HepG2 (cell line): ENCODE measurements around the gene FEM1B. TPM values are rescaled to one million over a fixed set of nuclear protein-coding genes. Genes with fewer than 3 reads are reported as not detected.

Experiments used
- ADNP ChIP-seq: sonication (generic); formaldehyde crosslinking; IDR thresholded peaks from 2 replicates; pipeline ENCODE4 v1.4.0; 2020; ENCODE audit warnings: missing genetic modification reagents
- AGO1 ChIP-seq: fragments of 200-400 bp; formaldehyde crosslinking; IDR thresholded peaks from 2 replicates; pipeline ENCODE4 v1.6.1; 2017; ENCODE audit warnings: mild to moderate bottlenecking, low read depth, low read length, moderate library complexity; ENCODE audit not compliant: poor library complexity, severe bottlenecking
- ATRX ChIP-seq: sonication (generic); formaldehyde crosslinking; IDR thresholded peaks from 2 replicates; pipeline ENCODE4 v1.4.0; 2020; ENCODE audit warnings: missing genetic modification reagents, borderline replicate concordance
- BRCA1 ChIP-seq: sonication (generic); formaldehyde crosslinking; IDR thresholded peaks from 2 replicates; pipeline ENCODE4 v1.4.0; 2020; ENCODE audit warnings: missing genetic modification reagents
- ETS1 ChIP-seq: sonication (generic); formaldehyde crosslinking; IDR thresholded peaks from 2 replicates; pipeline ENCODE4 v1.4.0; 2020; ENCODE audit warnings: missing genetic modification reagents
- FOXM1 ChIP-seq: sonication (generic); formaldehyde crosslinking; IDR thresholded peaks from 2 replicates; pipeline ENCODE4 v1.5.0; 2020; ENCODE audit warnings: missing genetic modification reagents
- HDAC6 ChIP-seq: fragments of 200-600 bp; sonication (generic); IDR thresholded peaks from 2 replicates; pipeline ENCODE4 v1.7.0; 2017; ENCODE audit warnings: mild to moderate bottlenecking, antibody characterized with exemption, low read length, low read depth
- HMG20B ChIP-seq: conservative IDR thresholded peaks from 2 replicates; pipeline ENCODE4 v1.6.1; 2016; ENCODE audit warnings: missing genetic modification reagents, missing compliant biosample characterization
- HMGXB3 ChIP-seq: sonication (generic); formaldehyde crosslinking; IDR thresholded peaks from 2 replicates; pipeline ENCODE4 v1.4.0; 2020; ENCODE audit warnings: missing genetic modification reagents, borderline replicate concordance
- HNRNPLL ChIP-seq: fragments of 200-400 bp; formaldehyde crosslinking; IDR thresholded peaks from 2 replicates; pipeline ENCODE4 v1.6.1; 2017; ENCODE audit warnings: mild to moderate bottlenecking, low read depth, low read length; ENCODE audit not compliant: poor library complexity, severe bottlenecking
- KDM4B ChIP-seq: sonication (generic); formaldehyde crosslinking; IDR thresholded peaks from 2 replicates; pipeline ENCODE4 v1.4.0; 2020; ENCODE audit warnings: missing genetic modification reagents
- MAFF ChIP-seq: IDR thresholded peaks from 2 replicates; pipeline ENCODE4 v1.6.1; 2011; ENCODE audit warnings: low read depth, low read length, improper control_type of control experiment
- NRL ChIP-seq: sonication (generic); formaldehyde crosslinking; IDR thresholded peaks from 2 replicates; pipeline ENCODE4 v1.5.0; 2020; ENCODE audit warnings: missing genetic modification reagents, mild to moderate bottlenecking, moderate library complexity, borderline replicate concordance
- SIX1 ChIP-seq: sonication (generic); formaldehyde crosslinking; IDR thresholded peaks from 2 replicates; pipeline ENCODE4 v1.4.0; 2020; ENCODE audit warnings: missing genetic modification reagents, borderline replicate concordance
- SMAD1 ChIP-seq: sonication (generic); formaldehyde crosslinking; IDR thresholded peaks from 2 replicates; pipeline ENCODE4 v1.4.0; 2020; ENCODE audit warnings: missing genetic modification reagents, low read depth, mild to moderate bottlenecking, borderline replicate concordance
- SMYD3 ChIP-seq: sonication (generic); formaldehyde crosslinking; IDR thresholded peaks from 2 replicates; pipeline ENCODE4 v1.8.1; 2023; ENCODE audit warnings: mild to moderate bottlenecking, missing genetic modification reagents
- ZFP36L1 ChIP-seq: sonication (generic); formaldehyde crosslinking; IDR thresholded peaks from 2 replicates; pipeline ENCODE4 v1.8.0; 2022; ENCODE audit warnings: mild to moderate bottlenecking, missing genetic modification reagents, moderate library complexity
- ZNF230 ChIP-seq: sonication (generic); formaldehyde crosslinking; IDR thresholded peaks from 2 replicates; pipeline ENCODE4 v1.4.0; 2020; ENCODE audit warnings: mild to moderate bottlenecking, missing genetic modification reagents
- ZNF253 ChIP-seq: sonication (generic); formaldehyde crosslinking; IDR thresholded peaks from 2 replicates; pipeline ENCODE4 v1.8.0; 2022; ENCODE audit warnings: mild to moderate bottlenecking, missing genetic modification reagents, borderline replicate concordance
- ZNF605 ChIP-seq: sonication (generic); formaldehyde crosslinking; IDR thresholded peaks from 2 replicates; pipeline ENCODE4 v1.8.0; 2022; ENCODE audit warnings: mild to moderate bottlenecking, missing genetic modification reagents
- ZNF792 ChIP-seq: IDR thresholded peaks from 2 replicates; pipeline ENCODE4 v1.6.1; 2016
- ZNF83 ChIP-seq: sonication (generic); formaldehyde crosslinking; IDR thresholded peaks from 2 replicates; pipeline ENCODE4 v1.4.0; 2020; ENCODE audit warnings: missing genetic modification reagents, mild to moderate bottlenecking, borderline replicate concordance
- ZNF850 ChIP-seq: sonication (generic); formaldehyde crosslinking; conservative IDR thresholded peaks from 2 replicates; pipeline ENCODE4 v1.9.0; 2021; ENCODE audit warnings: mild to moderate bottlenecking, missing genetic modification reagents
- ZSCAN30 ChIP-seq: sonication (generic); formaldehyde crosslinking; IDR thresholded peaks from 2 replicates; pipeline ENCODE4 v1.5.0; 2020; ENCODE audit warnings: mild to moderate bottlenecking, missing genetic modification reagents
- polyA plus RNA-seq, 8 experiments: library from polyadenylated mRNA; depleted of rRNA in 3 of 8; stranded (reverse) in 7 of 8; unstranded in 1 of 8; fragments of >200 nt; fragmentation: Illumina TruSeq in 4 of 8; extraction: Trizol in 4 of 8; gene quantifications; 2 replicates each; pipeline versions ENCODE4 v1.2.1 to v1.2.3, GENCODE V29; 2011 to 2016; ENCODE audit warnings: low read depth in 4 of 8, missing spikeins in 1 of 8, mixed read lengths in 1 of 8; ENCODE audit not compliant: insufficient read depth in 1 of 8
- total RNA-seq, 5 experiments: library from RNA; depleted of rRNA; stranded (reverse); fragments of >200 nt; fragmentation: Illumina TruSeq; extraction: Trizol; gene quantifications; 2 replicates each; pipeline ENCODE4 v1.2.3, GENCODE V29; 2016; ENCODE audit warnings: low read depth in 1 of 5

Gene FEM1B
- total and polyA plus RNA-seq, 2 of the 13 experiments (the other 11 are each of a cell fraction or from before 2014, with no cell fraction given): 38.1 to 40.0 TPM

GRCh38 chr15:68277603-68278344, at the start of gene FEM1B (continued):
- peak; percentile 88 for TF ChIP-seq HMGXB3 (CRISPR knock-in tag)
- peak; percentile 63; the same call in 1 of the 2 replicates for TF ChIP-seq KDM4B
- no peak for TF ChIP-seq HMG20B (CRISPR knock-in tag)
- no peak for TF ChIP-seq ZFP36L1
- peak; percentile 72; the same call in 1 of the 2 replicates for TF ChIP-seq ZNF792 (CRISPR knock-in tag)
- peak; percentile 88 for TF ChIP-seq NRL
- peak; percentile 68 for TF ChIP-seq ZNF230 (CRISPR knock-in tag)
- peak; percentile 82 for TF ChIP-seq HNRNPLL
- TF ChIP-seq ZSCAN30 (CRISPR knock-in tag): no peak
- no peak for TF ChIP-seq HDAC6
- no peak for TF ChIP-seq SIX1 (CRISPR knock-in tag)
- peak; percentile 97 for TF ChIP-seq ZNF605 (CRISPR knock-in tag)
- TF ChIP-seq SMAD1 (CRISPR knock-in tag): peak; percentile 79; the same call in 1 of the 2 replicates
- peak; percentile 25; the same call in 1 of the 2 replicates for TF ChIP-seq ETS1
- no peak for TF ChIP-seq MAFF
- TF ChIP-seq ADNP (CRISPR knock-in tag): no peak
- no peak for TF ChIP-seq ATRX (CRISPR knock-in tag)
- peak; percentile 91 for TF ChIP-seq BRCA1 (CRISPR knock-in tag)
- no peak for TF ChIP-seq ZNF850 (CRISPR knock-in tag)
- peak; percentile 74 for TF ChIP-seq AGO1
- peak; percentile 91 for TF ChIP-seq SMYD3 (CRISPR knock-in tag)
- no peak for TF ChIP-seq ZNF83 (CRISPR knock-in tag)
- peak; percentile 70; the same call in 1 of the 2 replicates for TF ChIP-seq ZNF253 (CRISPR knock-in tag)
- peak; percentile 71; the same call in 1 of the 2 replicates for TF ChIP-seq FOXM1
